Measurements from ENCODE around the gene SACM1L.

The SACM1L gene

GRCh38 chr3:45777746-45778386, 88.7 kb downstream of the SACM1L start:
- no peak for TF ChIP-seq PAX5 (IDR thresholded peaks at IDR 0.05; ENCODE audit: insufficient read depth, low read length, severe bottlenecking)
- no peak for TF ChIP-seq POU2F2 (IDR thresholded peaks at IDR 0.05; ENCODE audit: low read depth, low read length)
- no peak for TF ChIP-seq SPI1 (IDR thresholded peaks at IDR 0.05; ENCODE audit: low read depth, low read length)
- no peak for TF ChIP-seq POLR2AphosphoS5 (IDR thresholded peaks at IDR 0.05; ENCODE audit: low read depth, low read length)
- no peak for TF ChIP-seq POLR2A (IDR thresholded peaks at IDR 0.05; ENCODE audit: low read depth, low read length)
- TF ChIP-seq TAF1 (IDR thresholded peaks at IDR 0.05; ENCODE audit: low read depth, low read length), result no peak
- FAIRE-seq, result no peak

DNA sequence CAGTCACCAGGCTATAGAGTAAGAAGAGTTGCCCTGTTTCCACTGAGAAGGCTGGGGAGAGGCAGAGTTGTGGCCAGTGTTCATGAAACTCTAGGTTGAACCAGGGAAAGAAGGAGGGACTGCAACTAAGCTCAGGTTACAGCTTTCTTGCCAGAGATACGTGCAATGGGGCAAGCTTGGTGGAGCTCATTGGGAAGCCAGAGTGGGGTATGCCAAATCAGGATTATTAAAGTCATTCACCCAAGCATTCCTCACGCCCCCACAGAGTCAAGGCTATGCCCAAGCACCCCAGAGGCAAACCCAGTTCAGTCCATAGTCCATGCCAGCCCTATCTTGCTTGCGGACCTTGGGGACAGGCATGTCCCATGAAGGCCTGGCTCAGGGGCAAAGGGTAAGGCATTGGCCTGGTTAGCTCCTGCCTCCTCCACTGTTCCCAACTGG, 89.6 kb downstream of the SACM1L start:
- TF ChIP-seq TAF1 (IDR thresholded peaks at IDR 0.05; ENCODE audit: low read depth, low read length) (no peak), PAX5 (IDR thresholded peaks at IDR 0.05; ENCODE audit: insufficient read depth, low read length, severe bottlenecking) (no peak), POU2F2 (IDR thresholded peaks at IDR 0.05; ENCODE audit: low read depth, low read length) (no peak), POLR2A (IDR thresholded peaks at IDR 0.05; ENCODE audit: low read depth, low read length) (no peak), POLR2AphosphoS5 (IDR thresholded peaks at IDR 0.05; ENCODE audit: low read depth, low read length) (no peak), SPI1 (IDR thresholded peaks at IDR 0.05; ENCODE audit: low read depth, low read length) (no peak)
- FAIRE-seq (no peak), DNase-seq (ENCODE audit: insufficient read length, low spot score) (no peak)

More at GRCh38 chr3:45777746-45778386, 88.7 kb downstream of the SACM1L start:
- DNase-seq (ENCODE audit: insufficient read length, low spot score), result no peak

- no peak for TF ChIP-seq POLR2A (IDR thresholded peaks at IDR 0.05; ENCODE audit: low read depth, low read length)
- no peak for TF ChIP-seq POU2F2 (IDR thresholded peaks at IDR 0.05; ENCODE audit: low read depth, low read length)
- TF ChIP-seq TAF1 (IDR thresholded peaks at IDR 0.05; ENCODE audit: low read depth, low read length), result no peak
- no peak for FAIRE-seq
- no peak for DNase-seq (ENCODE audit: insufficient read length, low spot score)
These were observed 90.8 kb downstream of the SACM1L start for GRCh38 chr3:45779746-45780735.

GRCh38 chr3:45781271-45781670, 92.1 kb downstream of the SACM1L start:
- TF ChIP-seq TAF1 (IDR thresholded peaks at IDR 0.05; ENCODE audit: low read depth, low read length) (no peak), POLR2AphosphoS5 (IDR thresholded peaks at IDR 0.05; ENCODE audit: low read depth, low read length) (no peak), POU2F2 (IDR thresholded peaks at IDR 0.05; ENCODE audit: low read depth, low read length) (no peak), PAX5 (IDR thresholded peaks at IDR 0.05; ENCODE audit: insufficient read depth, low read length, severe bottlenecking) (no peak), POLR2A (IDR thresholded peaks at IDR 0.05; ENCODE audit: low read depth, low read length) (no peak), SPI1 (IDR thresholded peaks at IDR 0.05; ENCODE audit: low read depth, low read length) (no peak)
- FAIRE-seq, result no peak
- DNase-seq (ENCODE audit: insufficient read length, low spot score), result no peak

- TF ChIP-seq SPI1 (IDR thresholded peaks at IDR 0.05; ENCODE audit: low read depth, low read length) (no peak), POLR2A (IDR thresholded peaks at IDR 0.05; ENCODE audit: low read depth, low read length) (no peak), TAF1 (IDR thresholded peaks at IDR 0.05; ENCODE audit: low read depth, low read length) (no peak), PAX5 (IDR thresholded peaks at IDR 0.05; ENCODE audit: insufficient read depth, low read length, severe bottlenecking) (no peak)
- FAIRE-seq (no peak), DNase-seq (ENCODE audit: insufficient read length, low spot score) (no peak)
These were observed 92.6 kb downstream of the SACM1L start for GRCh38 chr3:45781841-45782240.

GRCh38 chr3:45782381-45782780, 93.2 kb downstream of the SACM1L start:
- TF ChIP-seq POU2F2 (IDR thresholded peaks at IDR 0.05; ENCODE audit: low read depth, low read length) (no peak), SPI1 (IDR thresholded peaks at IDR 0.05; ENCODE audit: low read depth, low read length) (no peak), POLR2AphosphoS5 (IDR thresholded peaks at IDR 0.05; ENCODE audit: low read depth, low read length) (no peak), PAX5 (IDR thresholded peaks at IDR 0.05; ENCODE audit: insufficient read depth, low read length, severe bottlenecking) (no peak), POLR2A (IDR thresholded peaks at IDR 0.05; ENCODE audit: low read depth, low read length) (no peak), TAF1 (IDR thresholded peaks at IDR 0.05; ENCODE audit: low read depth, low read length) (no peak)
- DNase-seq (ENCODE audit: insufficient read length, low spot score) (no peak), FAIRE-seq (no peak)

- TF ChIP-seq POLR2AphosphoS5 (IDR thresholded peaks at IDR 0.05; ENCODE audit: low read depth, low read length) (no peak), TAF1 (IDR thresholded peaks at IDR 0.05; ENCODE audit: low read depth, low read length) (no peak), POU2F2 (IDR thresholded peaks at IDR 0.05; ENCODE audit: low read depth, low read length) (no peak), SPI1 (IDR thresholded peaks at IDR 0.05; ENCODE audit: low read depth, low read length) (no peak), POLR2A (IDR thresholded peaks at IDR 0.05; ENCODE audit: low read depth, low read length) (no peak), PAX5 (IDR thresholded peaks at IDR 0.05; ENCODE audit: insufficient read depth, low read length, severe bottlenecking) (no peak)
These were observed 94.5 kb downstream of the SACM1L start for GRCh38 chr3:45783667-45784066.

DNA sequence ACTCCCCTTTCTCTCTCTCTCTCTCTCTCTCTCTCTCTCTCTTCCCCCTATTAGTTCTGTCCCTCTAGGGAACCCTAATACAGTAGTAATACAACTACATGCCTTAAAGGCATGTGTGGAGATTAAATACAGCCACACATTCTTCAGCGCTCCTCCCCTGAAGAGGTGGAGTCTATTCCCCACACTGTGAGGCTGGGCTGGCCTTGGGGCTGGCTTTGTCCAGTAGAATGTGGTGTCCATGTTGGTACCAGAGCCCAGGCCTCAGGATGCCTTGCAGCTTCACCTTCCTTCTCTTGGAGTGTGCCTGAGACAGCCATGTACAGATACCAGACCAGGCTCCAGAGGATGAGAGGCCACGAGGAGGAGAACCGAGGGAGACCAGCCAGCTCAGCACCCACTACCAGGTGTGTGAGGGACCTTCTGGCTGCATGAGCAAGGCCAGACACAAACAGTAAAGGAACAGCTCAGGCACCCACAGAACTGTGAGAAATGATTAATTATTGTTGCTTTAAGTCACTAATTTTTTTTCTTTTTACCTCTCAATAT, 96.5 kb downstream of the SACM1L start:
- DNase-seq (ENCODE audit: insufficient read length, low spot score) (no peak), FAIRE-seq (no peak)
- TF ChIP-seq TAF1 (IDR thresholded peaks at IDR 0.05; ENCODE audit: low read depth, low read length), result no peak
- no peak for TF ChIP-seq POU2F2 (IDR thresholded peaks at IDR 0.05; ENCODE audit: low read depth, low read length)
- TF ChIP-seq PAX5 (IDR thresholded peaks at IDR 0.05; ENCODE audit: insufficient read depth, low read length, severe bottlenecking), result no peak
- TF ChIP-seq SPI1 (IDR thresholded peaks at IDR 0.05; ENCODE audit: low read depth, low read length), result no peak
- TF ChIP-seq POLR2AphosphoS5 (IDR thresholded peaks at IDR 0.05; ENCODE audit: low read depth, low read length), result no peak
- TF ChIP-seq POLR2A (IDR thresholded peaks at IDR 0.05; ENCODE audit: low read depth, low read length), result no peak

More at GRCh38 chr3:45783667-45784066, 94.5 kb downstream of the SACM1L start:
- DNase-seq (ENCODE audit: insufficient read length, low spot score) (no peak), FAIRE-seq (no peak)

All from GM12891 (cell line).